ENCODE results near the gene PRKAR2B.

The PRKAR2B gene

GRCh38 chr7:107201795-107202450 lies 157.4 kb downstream of the PRKAR2B start:
- TF ChIP-seq ZNF8 (CRISPR knock-in tag; IDR thresholded peaks at IDR 0.05) (no peak), ESRRG (CRISPR knock-in tag; IDR thresholded peaks at IDR 0.05) (no peak), ISL1 (CRISPR knock-in tag; IDR thresholded peaks at IDR 0.05) (no peak), ZFP3 (CRISPR knock-in tag; IDR thresholded peaks at IDR 0.05) (no peak), ZNF70 (CRISPR knock-in tag; IDR thresholded peaks at IDR 0.05) (no peak), TCF4 (CRISPR knock-in tag; IDR thresholded peaks at IDR 0.05; ENCODE audit: borderline replicate concordance) (no peak), ZC3H10 (CRISPR knock-in tag; IDR thresholded peaks at IDR 0.05) (no peak), CSDC2 (CRISPR knock-in tag; IDR thresholded peaks at IDR 0.05) (no peak), ARNTL (CRISPR knock-in tag; IDR thresholded peaks at IDR 0.05; ENCODE audit: borderline replicate concordance, low read depth) (no peak), ZFP30 (CRISPR knock-in tag; IDR thresholded peaks at IDR 0.05) (no peak), CSRNP3 (CRISPR knock-in tag; IDR thresholded peaks at IDR 0.05) (no peak), RARB (CRISPR knock-in tag; IDR thresholded peaks at IDR 0.05) (no peak), POU6F1 (CRISPR knock-in tag; IDR thresholded peaks at IDR 0.05; ENCODE audit: borderline replicate concordance, low read depth) (no peak), TSHZ2 (CRISPR knock-in tag; IDR thresholded peaks at IDR 0.05) (no peak), OSR1 (CRISPR knock-in tag; IDR thresholded peaks at IDR 0.05) (no peak), PATZ1 (CRISPR knock-in tag; IDR thresholded peaks at IDR 0.05; ENCODE audit: borderline replicate concordance) (no peak), GLIS3 (CRISPR knock-in tag; IDR thresholded peaks at IDR 0.05) (no peak), SNAI2 (CRISPR knock-in tag; IDR thresholded peaks at IDR 0.05) (no peak), TOX (CRISPR knock-in tag; IDR thresholded peaks at IDR 0.05; ENCODE audit: borderline replicate concordance) (no peak), BACH2 (CRISPR knock-in tag; IDR thresholded peaks at IDR 0.05; ENCODE audit: borderline replicate concordance) (no peak)
- ATAC-seq = peak; percentile 93

- no peak for TF ChIP-seq RARB (CRISPR knock-in tag; IDR thresholded peaks at IDR 0.05)
- ATAC-seq = no peak
Observed at GRCh38 chr7:107203607-107204006, 159.1 kb downstream of the PRKAR2B start.

- no peak for ATAC-seq
- no peak for TF ChIP-seq ZFP3 (CRISPR knock-in tag; IDR thresholded peaks at IDR 0.05)
- no peak for TF ChIP-seq BACH2 (CRISPR knock-in tag; IDR thresholded peaks at IDR 0.05; ENCODE audit: borderline replicate concordance)
- no peak for TF ChIP-seq CREB5 (CRISPR knock-in tag; IDR thresholded peaks at IDR 0.05; ENCODE audit: low read depth)
- no peak for TF ChIP-seq PATZ1 (CRISPR knock-in tag; IDR thresholded peaks at IDR 0.05; ENCODE audit: borderline replicate concordance)
- TF ChIP-seq POU6F1 (CRISPR knock-in tag; IDR thresholded peaks at IDR 0.05; ENCODE audit: borderline replicate concordance, low read depth) = no peak
- no peak for TF ChIP-seq ZNF70 (CRISPR knock-in tag; IDR thresholded peaks at IDR 0.05)
- TF ChIP-seq RARB (CRISPR knock-in tag; IDR thresholded peaks at IDR 0.05) = no peak
- no peak for TF ChIP-seq ZFP30 (CRISPR knock-in tag; IDR thresholded peaks at IDR 0.05)
- no peak for TF ChIP-seq ARNTL (CRISPR knock-in tag; IDR thresholded peaks at IDR 0.05; ENCODE audit: borderline replicate concordance, low read depth)
- TF ChIP-seq TCF4 (CRISPR knock-in tag; IDR thresholded peaks at IDR 0.05; ENCODE audit: borderline replicate concordance) = no peak
- no peak for TF ChIP-seq PPARA (CRISPR knock-in tag; IDR thresholded peaks at IDR 0.05; ENCODE audit: borderline replicate concordance)
- no peak for TF ChIP-seq ISL1 (CRISPR knock-in tag; IDR thresholded peaks at IDR 0.05)
- TF ChIP-seq TOX (CRISPR knock-in tag; IDR thresholded peaks at IDR 0.05; ENCODE audit: borderline replicate concordance) = no peak
- no peak for TF ChIP-seq ZNF565 (CRISPR knock-in tag; conservative IDR thresholded peaks at IDR 0.05; ENCODE audit: low read depth)
- TF ChIP-seq GLIS3 (CRISPR knock-in tag; IDR thresholded peaks at IDR 0.05) = no peak
Observed at GRCh38 chr7:107206136-107206535, 161.6 kb downstream of the PRKAR2B start.
